GM18909 (cell line): Measurements from ENCODE around the gene NDUFAB1.
"Not testable (repeated sequence)": the region's sequence is repeated elsewhere in the genome, so short reads cannot be mapped to it uniquely, and the experiment has no call there.

Experiments used
- ATAC-seq: cut with Tn5 transposase; IDR thresholded peaks from one replicate; pipeline ENCODE4 v1.9.1; 2021; ENCODE audit warnings: mild to moderate bottlenecking; ENCODE audit not compliant: unreplicated experiment, poor library complexity

Gene NDUFAB1

GRCh38 chr16:23595951-23596720, at the start of gene NDUFAB1:
TSS of gene NDUFAB1 (minus strand) at chr16:23596316. CDS start at chr16:23596290, 26 bp downstream.
- peak; percentile 94 for ATAC-seq

DNA sequence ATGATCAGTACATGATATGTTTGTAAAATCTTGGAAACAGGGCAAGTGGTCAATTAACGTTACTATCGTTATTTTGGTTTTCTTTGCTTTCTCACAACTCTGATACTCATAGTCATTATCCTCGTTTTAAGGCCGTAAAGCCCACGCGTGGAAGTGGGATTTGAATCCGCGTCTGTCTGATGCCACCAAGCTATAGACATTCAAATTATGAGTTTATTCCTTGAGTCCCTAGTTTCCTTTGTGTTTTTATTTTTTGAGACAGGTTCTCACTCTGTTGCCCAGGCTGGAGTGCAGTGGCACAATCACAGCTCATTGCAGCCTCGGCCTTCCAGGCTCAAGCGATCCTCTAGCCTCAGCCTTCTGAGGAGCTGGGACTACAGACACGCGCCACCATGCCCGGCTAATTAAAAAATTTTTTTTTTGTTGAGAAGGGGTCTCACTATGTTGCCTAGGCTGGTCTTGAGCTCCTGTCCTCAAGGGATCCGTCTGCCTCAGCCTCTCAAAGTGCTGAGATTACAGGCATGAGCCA, 46.2 kb upstream of the NDUFAB1 start:
- ATAC-seq = no peak

GRCh38 chr16:23640931-23641765, 45.0 kb upstream of the NDUFAB1 start, which contains the start of the genes DCTN5 and PALB2:
TSS of gene DCTN5 (plus strand) at chr16:23641466. CDS start at chr16:23641543, 77 bp downstream.
TSS of gene PALB2 (minus strand) at chr16:23641310. CDS start at chr16:23641157, 153 bp downstream.
- peak; percentile 96 for ATAC-seq

GRCh38 chr16:23640615-23640930, 44.5 kb upstream of the NDUFAB1 start:
- no peak for ATAC-seq

DNA sequence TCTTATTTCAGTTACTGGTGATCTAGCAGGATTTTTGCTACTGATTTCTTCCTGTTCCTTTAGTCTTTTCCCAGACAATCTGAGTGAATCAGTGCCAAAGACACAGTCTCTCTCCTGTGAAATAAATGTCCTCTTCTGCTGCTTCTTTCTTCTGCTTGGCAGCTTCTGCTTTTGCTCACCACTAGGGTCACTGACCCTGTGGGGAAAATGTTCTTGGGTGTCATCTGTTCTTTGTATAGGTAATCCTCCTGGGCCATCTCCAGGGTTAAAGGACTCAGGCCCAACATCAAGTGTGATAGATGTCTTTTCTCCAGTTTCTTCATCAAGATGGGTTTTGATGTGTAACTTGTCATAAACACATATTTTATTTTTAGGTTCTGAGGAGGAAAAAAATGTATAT, 39.8 kb upstream of the NDUFAB1 start:
- ATAC-seq = no peak

- ATAC-seq = no peak
Measured at GRCh38 chr16:23634461-23635036, 38.4 kb upstream of the NDUFAB1 start.

- not testable (repeated sequence) for ATAC-seq
Measured at GRCh38 chr16:23631874-23632273, 35.8 kb upstream of the NDUFAB1 start.

GRCh38 chr16:23629516-23629915, 33.4 kb upstream of the NDUFAB1 start:
- ATAC-seq = no peak

GRCh38 chr16:23624092-23624491, 28.0 kb upstream of the NDUFAB1 start:
- no peak for ATAC-seq

GRCh38 chr16:23615805-23616204, 19.7 kb upstream of the NDUFAB1 start:
- no peak for ATAC-seq

DNA sequence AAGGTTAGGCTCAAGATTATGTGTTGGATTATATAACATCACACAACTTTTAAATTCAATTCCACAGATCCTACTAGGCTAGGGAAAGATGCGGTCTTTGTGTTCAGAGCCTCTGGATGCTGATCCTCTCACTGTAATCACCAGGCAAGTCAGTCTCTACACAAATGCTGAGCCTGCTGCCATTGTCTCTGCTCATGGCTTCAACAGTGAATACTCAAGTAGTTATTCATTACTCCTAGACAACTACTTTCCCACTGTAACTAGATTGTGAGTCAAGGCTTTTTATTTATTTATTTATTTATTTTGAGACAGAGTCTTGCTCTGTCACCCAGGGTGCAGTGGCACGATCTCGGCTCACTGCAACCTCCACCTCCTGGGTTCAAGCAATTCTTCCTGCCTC, 15.8 kb upstream of the NDUFAB1 start:
- ATAC-seq = no peak

DNA sequence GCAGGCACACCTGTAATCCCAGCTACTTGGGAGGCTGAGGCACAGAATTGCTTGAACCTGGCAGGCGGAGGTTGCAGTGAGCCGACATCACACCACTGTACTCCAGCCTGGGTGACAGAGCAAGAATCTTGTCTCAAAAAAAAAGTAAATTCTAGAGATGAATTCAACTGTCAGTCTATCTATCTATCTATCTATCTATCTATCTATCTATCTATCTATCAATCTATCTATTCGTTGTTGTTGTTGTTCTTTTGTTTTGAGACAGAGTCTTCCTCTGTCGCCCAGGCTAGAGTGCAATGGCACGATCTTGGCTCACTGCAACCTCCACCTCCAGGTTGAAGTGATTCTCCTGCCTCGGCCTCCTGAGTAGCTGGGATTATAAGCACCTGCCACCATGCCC, 14.8 kb upstream of the NDUFAB1 start:
- not testable (repeated sequence) for ATAC-seq

DNA sequence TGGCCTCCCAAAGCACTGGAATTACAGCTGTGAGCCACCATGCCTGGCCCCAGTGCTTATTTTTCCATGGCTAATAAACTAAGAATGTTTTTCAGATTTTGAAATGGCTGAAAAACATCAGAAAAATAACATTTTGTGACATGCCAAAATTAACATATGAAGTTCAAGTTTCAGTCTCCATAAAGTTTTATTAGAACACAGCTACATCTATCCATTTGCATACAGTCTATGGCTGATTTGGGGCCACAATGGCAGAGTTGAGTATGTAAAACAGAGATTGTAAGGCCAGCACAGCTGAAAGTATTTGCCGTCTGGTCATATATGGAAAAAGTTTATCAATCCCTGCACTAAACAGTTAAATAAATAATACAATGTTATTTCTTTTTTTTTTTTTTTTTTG, 13.8 kb upstream of the NDUFAB1 start:
- ATAC-seq = no peak

- no peak for ATAC-seq
Measured at GRCh38 chr16:23608194-23608593, 12.1 kb upstream of the NDUFAB1 start.

DNA sequence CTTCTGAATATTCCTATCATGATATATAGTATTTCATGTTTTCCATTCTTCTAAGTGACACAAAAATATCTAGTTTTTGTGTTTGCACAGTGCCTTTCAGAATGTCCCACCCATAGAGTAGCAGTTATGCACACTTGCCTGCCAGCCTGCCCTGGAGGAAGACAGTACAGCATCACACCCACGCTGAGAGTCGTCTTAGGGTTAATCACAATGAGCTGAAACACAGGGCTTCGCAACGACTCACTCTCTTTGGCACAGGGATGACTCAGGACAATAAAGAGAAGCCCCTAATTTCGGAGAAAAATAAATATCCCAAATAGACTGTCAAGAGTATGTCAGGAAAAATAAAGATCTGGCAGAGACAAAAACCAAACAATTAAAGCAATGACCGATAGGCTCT, 11.6 kb upstream of the NDUFAB1 start:
- no peak for ATAC-seq

GRCh38 chr16:23597003-23597756, 1.1 kb upstream of the NDUFAB1 start:
- no peak for ATAC-seq

DNA sequence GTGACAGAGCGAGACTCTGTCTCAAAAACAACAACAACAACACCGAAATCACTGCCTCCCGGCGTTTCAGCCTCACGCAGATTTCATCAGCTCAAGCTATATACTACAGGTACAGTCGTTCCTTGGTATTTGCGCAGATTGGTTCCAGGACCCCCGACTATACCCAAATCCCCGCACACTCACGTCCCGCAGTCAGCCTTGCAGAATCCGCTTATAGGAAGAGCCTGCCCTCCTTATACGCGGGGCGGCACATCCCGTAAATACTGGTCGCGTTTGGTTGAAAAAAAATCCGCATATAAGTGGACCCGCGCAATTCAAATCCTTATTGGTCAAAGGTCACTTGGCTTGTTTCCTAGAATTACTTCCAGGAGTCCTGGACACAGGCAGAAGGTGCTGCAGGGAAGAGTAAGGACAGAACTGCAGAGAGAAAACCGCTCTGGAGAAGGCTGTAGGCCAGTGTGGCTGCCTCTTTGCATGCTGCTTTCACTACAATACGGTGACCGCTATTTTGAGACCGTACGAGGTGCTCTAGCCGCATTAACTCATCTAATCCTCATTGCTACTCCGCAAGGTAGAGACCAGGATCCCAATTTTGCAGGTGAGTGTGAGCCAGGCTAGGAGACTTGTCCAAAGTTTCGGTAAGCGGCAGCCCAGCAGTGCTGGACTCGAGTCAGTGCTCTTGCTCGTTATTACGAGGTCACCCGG, 718 bp downstream of the NDUFAB1 start:
- no peak for ATAC-seq

GRCh38 chr16:23594186-23594585, 1.9 kb downstream of the NDUFAB1 start:
- ATAC-seq = no peak

GRCh38 chr16:23590181-23590580, 5.9 kb downstream of the NDUFAB1 start:
- no peak for ATAC-seq

DNA sequence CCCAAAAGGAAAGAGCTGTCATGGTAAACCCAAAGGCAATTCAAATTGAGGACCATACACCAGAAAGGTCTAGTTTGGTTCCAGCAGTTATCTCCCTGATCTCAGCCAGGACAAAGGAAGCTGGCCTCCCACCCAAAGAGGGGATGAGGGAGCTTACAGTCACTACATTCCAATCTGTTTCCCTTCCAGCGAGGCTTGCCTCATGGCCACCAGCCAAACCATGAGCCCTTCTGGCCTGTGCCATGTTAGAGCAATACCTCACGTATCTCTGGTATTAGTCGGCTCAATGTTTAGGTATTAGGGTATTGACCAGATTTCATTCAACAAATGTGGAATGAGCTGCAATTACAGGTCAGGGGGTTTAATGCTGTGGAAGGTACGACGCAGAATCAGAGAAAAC, 8.4 kb downstream of the NDUFAB1 start:
- no peak for ATAC-seq
